Ovary (tissue), 3 donors: ENCODE measurements around the gene NPFFR1.

Experiments
- EP300 ChIP-seq: sonication (generic); formaldehyde crosslinking; IDR thresholded peaks from one replicate; pipeline ENCODE4 v1.6.1; 2017; ENCODE audit warnings: antibody characterized with exemption
- POLR2A ChIP-seq: fragments of 450-650 bp; IDR thresholded peaks from one replicate; pipeline ENCODE4 v1.6.1; 2017; ENCODE audit warnings: antibody characterized with exemption, mild to moderate bottlenecking, moderate library complexity
- TF ChIP-seq, protein P1 (sequence below), 3 donors: fragments of 450-650 bp in 2 of 3; fragments of 200-600 bp in 1 of 3; IDR thresholded peaks; one replicate each; pipeline versions ENCODE4 v1.5.1 to v1.8.0; 2016 to 2022; ENCODE audit warnings: antibody characterized with exemption in 3 of 3, mild to moderate bottlenecking in 1 of 3
- donor health status: DM: no; HTN: no; CAD: no.

DNA sequence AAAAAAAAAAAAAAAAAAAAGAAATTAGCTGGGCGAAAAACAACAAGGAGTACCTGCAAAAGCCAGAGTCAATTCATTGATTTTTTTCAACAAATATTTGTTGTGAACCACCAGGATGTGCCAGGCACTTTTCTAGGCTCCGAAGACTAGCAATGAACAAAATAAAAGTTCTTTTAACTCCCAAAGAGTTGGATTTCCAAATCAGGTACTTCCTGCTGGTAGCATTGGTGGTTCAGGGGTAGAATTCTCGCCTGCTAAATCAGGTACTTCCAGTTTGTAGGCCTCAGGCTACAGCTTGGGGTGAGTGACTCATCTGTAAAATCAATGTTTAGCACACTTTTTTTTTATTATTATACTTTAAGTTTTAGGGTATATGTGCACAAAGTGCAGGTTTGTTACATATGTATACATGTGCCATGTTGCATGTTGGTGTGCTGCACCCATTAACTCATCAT is 61.4 kb downstream of the NPFFR1 start:
- TF ChIP-seq EP300 = no peak
- TF ChIP-seq, protein P1, sequence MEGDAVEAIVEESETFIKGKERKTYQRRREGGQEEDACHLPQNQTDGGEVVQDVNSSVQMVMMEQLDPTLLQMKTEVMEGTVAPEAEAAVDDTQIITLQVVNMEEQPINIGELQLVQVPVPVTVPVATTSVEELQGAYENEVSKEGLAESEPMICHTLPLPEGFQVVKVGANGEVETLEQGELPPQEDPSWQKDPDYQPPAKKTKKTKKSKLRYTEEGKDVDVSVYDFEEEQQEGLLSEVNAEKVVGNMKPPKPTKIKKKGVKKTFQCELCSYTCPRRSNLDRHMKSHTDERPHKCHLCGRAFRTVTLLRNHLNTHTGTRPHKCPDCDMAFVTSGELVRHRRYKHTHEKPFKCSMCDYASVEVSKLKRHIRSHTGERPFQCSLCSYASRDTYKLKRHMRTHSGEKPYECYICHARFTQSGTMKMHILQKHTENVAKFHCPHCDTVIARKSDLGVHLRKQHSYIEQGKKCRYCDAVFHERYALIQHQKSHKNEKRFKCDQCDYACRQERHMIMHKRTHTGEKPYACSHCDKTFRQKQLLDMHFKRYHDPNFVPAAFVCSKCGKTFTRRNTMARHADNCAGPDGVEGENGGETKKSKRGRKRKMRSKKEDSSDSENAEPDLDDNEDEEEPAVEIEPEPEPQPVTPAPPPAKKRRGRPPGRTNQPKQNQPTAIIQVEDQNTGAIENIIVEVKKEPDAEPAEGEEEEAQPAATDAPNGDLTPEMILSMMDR (IDR thresholded peaks at IDR 0.05) = no peak
- TF ChIP-seq POLR2A = no peak
